ENCODE data around the gene MOGAT3. TPM values are rescaled to one million over a fixed set of nuclear protein-coding genes. Genes with fewer than 3 reads are reported as not detected.

Gene MOGAT3
- total and polyA plus RNA-seq, 9 of the 15 experiments (the other 6 are each of a cell fraction or from before 2014, with no cell fraction given): 0.07 to 0.17 (median 0.13) TPM; not detected in 6

- TF ChIP-seq, protein P1, sequence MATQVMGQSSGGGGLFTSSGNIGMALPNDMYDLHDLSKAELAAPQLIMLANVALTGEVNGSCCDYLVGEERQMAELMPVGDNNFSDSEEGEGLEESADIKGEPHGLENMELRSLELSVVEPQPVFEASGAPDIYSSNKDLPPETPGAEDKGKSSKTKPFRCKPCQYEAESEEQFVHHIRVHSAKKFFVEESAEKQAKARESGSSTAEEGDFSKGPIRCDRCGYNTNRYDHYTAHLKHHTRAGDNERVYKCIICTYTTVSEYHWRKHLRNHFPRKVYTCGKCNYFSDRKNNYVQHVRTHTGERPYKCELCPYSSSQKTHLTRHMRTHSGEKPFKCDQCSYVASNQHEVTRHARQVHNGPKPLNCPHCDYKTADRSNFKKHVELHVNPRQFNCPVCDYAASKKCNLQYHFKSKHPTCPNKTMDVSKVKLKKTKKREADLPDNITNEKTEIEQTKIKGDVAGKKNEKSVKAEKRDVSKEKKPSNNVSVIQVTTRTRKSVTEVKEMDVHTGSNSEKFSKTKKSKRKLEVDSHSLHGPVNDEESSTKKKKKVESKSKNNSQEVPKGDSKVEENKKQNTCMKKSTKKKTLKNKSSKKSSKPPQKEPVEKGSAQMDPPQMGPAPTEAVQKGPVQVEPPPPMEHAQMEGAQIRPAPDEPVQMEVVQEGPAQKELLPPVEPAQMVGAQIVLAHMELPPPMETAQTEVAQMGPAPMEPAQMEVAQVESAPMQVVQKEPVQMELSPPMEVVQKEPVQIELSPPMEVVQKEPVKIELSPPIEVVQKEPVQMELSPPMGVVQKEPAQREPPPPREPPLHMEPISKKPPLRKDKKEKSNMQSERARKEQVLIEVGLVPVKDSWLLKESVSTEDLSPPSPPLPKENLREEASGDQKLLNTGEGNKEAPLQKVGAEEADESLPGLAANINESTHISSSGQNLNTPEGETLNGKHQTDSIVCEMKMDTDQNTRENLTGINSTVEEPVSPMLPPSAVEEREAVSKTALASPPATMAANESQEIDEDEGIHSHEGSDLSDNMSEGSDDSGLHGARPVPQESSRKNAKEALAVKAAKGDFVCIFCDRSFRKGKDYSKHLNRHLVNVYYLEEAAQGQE (IDR thresholded peaks at IDR 0.05; ENCODE audit: borderline replicate concordance): peak; percentile 80
- TF ChIP-seq, protein P1 (CRISPR knock-in tag; IDR thresholded peaks at IDR 0.05; ENCODE audit: low read depth): peak; percentile 71
- TF ChIP-seq JUN (IDR thresholded peaks at IDR 0.05; ENCODE audit: borderline replicate concordance, low read depth, low read length) (peak; percentile 46; the same call in 1 of the 2 replicates), JUN (CRISPR knock-in tag; IDR thresholded peaks at IDR 0.05; ENCODE audit: borderline replicate concordance) (peak; percentile 31; the same call in 1 of the 2 replicates), ARID2 (IDR thresholded peaks at IDR 0.05) (0 out of 2 replicates have a peak, but pooled peaks have one; percentile 41), BRD4 (IDR thresholded peaks at IDR 0.05) (0 out of 2 replicates have a peak, but pooled peaks have one; percentile 60), RBM25 (IDR thresholded peaks at IDR 0.05; ENCODE audit: low read depth, low read length, severe bottlenecking) (no peak), TRIM28 (IDR thresholded peaks at IDR 0.05) (peak; percentile 20; the same call in 1 of the 2 replicates), GATA2 (CRISPR knock-in tag; IDR thresholded peaks at IDR 0.05) (0 out of 2 replicates have a peak, but pooled peaks have one; percentile 5), ATF4 (CRISPR knock-in tag; IDR thresholded peaks at IDR 0.05) (0 out of 2 replicates have a peak, but pooled peaks have one; percentile 9), ZBTB7A (IDR thresholded peaks at IDR 0.05; ENCODE audit: borderline replicate concordance, control insufficient read depth, low read depth, low read length) (peak; percentile 95), FOXM1 (IDR thresholded peaks at IDR 0.05; ENCODE audit: low read depth) (no peak), FOXM1 (CRISPR knock-in tag; IDR thresholded peaks at IDR 0.05; ENCODE audit: low read depth) (peak; percentile 78; the same call in 1 of the 2 replicates), FOXO4 (CRISPR knock-in tag; IDR thresholded peaks at IDR 0.05) (no peak), ZNF668 (CRISPR knock-in tag; IDR thresholded peaks at IDR 0.05) (0 out of 2 replicates have a peak, but pooled peaks have one; percentile 33)
- TF ChIP-seq, protein P2, sequence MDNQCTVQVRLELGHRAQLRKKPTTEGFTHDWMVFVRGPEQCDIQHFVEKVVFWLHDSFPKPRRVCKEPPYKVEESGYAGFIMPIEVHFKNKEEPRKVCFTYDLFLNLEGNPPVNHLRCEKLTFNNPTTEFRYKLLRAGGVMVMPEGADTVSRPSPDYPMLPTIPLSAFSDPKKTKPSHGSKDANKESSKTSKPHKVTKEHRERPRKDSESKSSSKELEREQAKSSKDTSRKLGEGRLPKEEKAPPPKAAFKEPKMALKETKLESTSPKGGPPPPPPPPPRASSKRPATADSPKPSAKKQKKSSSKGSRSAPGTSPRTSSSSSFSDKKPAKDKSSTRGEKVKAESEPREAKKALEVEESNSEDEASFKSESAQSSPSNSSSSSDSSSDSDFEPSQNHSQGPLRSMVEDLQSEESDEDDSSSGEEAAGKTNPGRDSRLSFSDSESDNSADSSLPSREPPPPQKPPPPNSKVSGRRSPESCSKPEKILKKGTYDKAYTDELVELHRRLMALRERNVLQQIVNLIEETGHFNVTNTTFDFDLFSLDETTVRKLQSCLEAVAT (IDR thresholded peaks at IDR 0.05): peak in 1 of 2 experiments; percentile 18; a peak in 1 of 4 replicates
Measured at GRCh38 chr7:101244375-101245146, 43.7 kb upstream of the MOGAT3 start, which contains the start of gene FIS1 (continued).

Measured in K562 (cell line).